Loucy (cell line): ENCODE measurements around the gene TMTC2.

Experiments
- EZH2phosphoT487 ChIP-seq: fragments of 200-600 bp; IDR thresholded peaks from 2 replicates; pipeline ENCODE4 v1.6.1; 2018; ENCODE audit warnings: antibody characterized with exemption, mild to moderate bottlenecking, moderate library complexity, borderline replicate concordance
- TF ChIP-seq, protein P1 (sequence below): fragments of 200-600 bp; sonication (generic); conservative IDR thresholded peaks from 2 replicates; pipeline ENCODE4 v1.5.1; 2014; ENCODE audit warnings: mild to moderate bottlenecking, antibody characterized with exemption, low read length

DNA sequence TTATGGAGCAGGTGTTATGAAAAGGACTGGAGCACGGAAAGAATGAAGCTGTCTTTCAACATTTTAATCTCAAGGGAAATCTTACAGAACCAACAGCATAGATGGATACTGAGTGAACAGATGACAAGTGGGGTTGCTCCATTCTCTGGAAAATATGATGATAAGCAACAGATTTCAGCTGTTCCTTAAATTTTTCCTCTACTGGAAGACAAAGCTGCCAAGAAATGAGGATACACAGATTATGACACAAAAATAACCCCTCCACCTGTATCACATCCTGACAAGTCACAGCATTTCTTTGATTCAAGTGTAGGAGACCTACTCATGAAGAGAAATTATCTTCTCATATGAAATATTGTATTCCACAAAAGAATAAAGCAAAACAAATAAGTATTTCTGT, 13.0 kb upstream of the TMTC2 start:
- TF ChIP-seq, protein P1, sequence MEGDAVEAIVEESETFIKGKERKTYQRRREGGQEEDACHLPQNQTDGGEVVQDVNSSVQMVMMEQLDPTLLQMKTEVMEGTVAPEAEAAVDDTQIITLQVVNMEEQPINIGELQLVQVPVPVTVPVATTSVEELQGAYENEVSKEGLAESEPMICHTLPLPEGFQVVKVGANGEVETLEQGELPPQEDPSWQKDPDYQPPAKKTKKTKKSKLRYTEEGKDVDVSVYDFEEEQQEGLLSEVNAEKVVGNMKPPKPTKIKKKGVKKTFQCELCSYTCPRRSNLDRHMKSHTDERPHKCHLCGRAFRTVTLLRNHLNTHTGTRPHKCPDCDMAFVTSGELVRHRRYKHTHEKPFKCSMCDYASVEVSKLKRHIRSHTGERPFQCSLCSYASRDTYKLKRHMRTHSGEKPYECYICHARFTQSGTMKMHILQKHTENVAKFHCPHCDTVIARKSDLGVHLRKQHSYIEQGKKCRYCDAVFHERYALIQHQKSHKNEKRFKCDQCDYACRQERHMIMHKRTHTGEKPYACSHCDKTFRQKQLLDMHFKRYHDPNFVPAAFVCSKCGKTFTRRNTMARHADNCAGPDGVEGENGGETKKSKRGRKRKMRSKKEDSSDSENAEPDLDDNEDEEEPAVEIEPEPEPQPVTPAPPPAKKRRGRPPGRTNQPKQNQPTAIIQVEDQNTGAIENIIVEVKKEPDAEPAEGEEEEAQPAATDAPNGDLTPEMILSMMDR: no peak
- no peak for TF ChIP-seq EZH2phosphoT487
